Measurements from ENCODE around the gene C10orf90. TPM values are rescaled to one million over a fixed set of nuclear protein-coding genes. Genes with fewer than 3 reads are reported as not detected.

Gene C10orf90
- total and polyA plus RNA-seq, 2 of the 8 experiments (the other 6 are each of a cell fraction or from before 2014, with no cell fraction given), result 0.21 TPM; not detected in 1

GRCh38 chr10:126637501-126637900 is 33.0 kb downstream of the C10orf90 start:
- no peak overlapping the region for H4K5ac ChIP-seq (ENCODE audit: insufficient read length, low read depth, low read length)
- H4K8ac ChIP-seq (ENCODE audit: extremely low read depth, insufficient read depth, low read length), result no peak overlapping the region
- H3K9me3 ChIP-seq (ENCODE audit: insufficient read depth in 2 of 2, low read depth in 1 of 2, low read length in 1 of 2), result no peaks in the 10 kb centered on the region
- no peaks in the 10 kb centered on the region for H3K4me1 ChIP-seq (replicated peaks in 1 of 4; ENCODE audit: control insufficient read depth in 3 of 4, insufficient read depth in 4 of 4, low read length in 3 of 4)
- H3K4me2 ChIP-seq (ENCODE audit: insufficient read depth in 1 of 2, low read depth in 2 of 2, low read length in 2 of 2), result no peak overlapping the region
- WGBS, 2 experiments (ENCODE audit: extremely low coverage in 1 of 2, insufficient coverage in 1 of 2, insufficient read length in 1 of 2, insufficient replicate concordance in 2 of 2, low coverage in 1 of 2, low lambda C conversion rate in 2 of 2, missing lambda C conversion rate in 1 of 2), result 89% methylated on average over 5 of the region's 5 CpGs; no CpG with 5 or more reads in 1 of the 2 experiments
- FAIRE-seq (no peak), DNase-seq (ENCODE audit: low read depth in 1 of 2, low spot score in 2 of 2) (no peak)
- H2BK20ac ChIP-seq (ENCODE audit: low read length), result no peak overlapping the region
- no peak overlapping the region for H3K27ac ChIP-seq (ENCODE audit: low read depth, low read length)
- H3K23me2 ChIP-seq (ENCODE audit: low read depth, low read length), result no peaks in the 10 kb centered on the region
- no peaks in the 10 kb centered on the region for H3K27me3 ChIP-seq (replicated peaks in 1 of 4; ENCODE audit: control insufficient read depth in 3 of 4, extremely low read depth in 1 of 4, insufficient read depth in 3 of 4, low read length in 3 of 4)
- H3K9ac ChIP-seq (replicated peaks in 1 of 4; ENCODE audit: extremely low read depth in 1 of 4, low read depth in 3 of 4, low read length in 3 of 4), result no peak overlapping the region
- no peaks in the 10 kb centered on the region for H4K20me1 ChIP-seq (replicated peaks in 1 of 2; ENCODE audit: control insufficient read depth in 1 of 2, insufficient read depth in 2 of 2, low read length in 2 of 2)
- no peak overlapping the region for H3K4ac ChIP-seq (replicated peaks; ENCODE audit: insufficient read length, low read depth, low read length)
- H3K4me3 ChIP-seq (ENCODE audit: extremely low read depth in 1 of 4, insufficient read depth in 2 of 4, low read depth in 3 of 4, low read length in 4 of 4), result no peak overlapping the region
- H3K18ac ChIP-seq (ENCODE audit: extremely low read depth, low read length), result no peak overlapping the region
- no peak overlapping the region for H3K56ac ChIP-seq (replicated peaks; ENCODE audit: insufficient read length, low read depth, low read length)
- no peak overlapping the region for H3K23ac ChIP-seq (ENCODE audit: insufficient read length)
- H2AK5ac ChIP-seq (ENCODE audit: low read depth, low read length), result no peak overlapping the region
- H3K14ac ChIP-seq (ENCODE audit: insufficient read length), result no peak overlapping the region
- no peaks in the 10 kb centered on the region for H3K79me1 ChIP-seq (ENCODE audit: low read depth, low read length)
- H2BK120ac ChIP-seq (replicated peaks; ENCODE audit: low read depth, low read length), result no peak overlapping the region
- H2BK5ac ChIP-seq (ENCODE audit: low read depth, low read length), result no peak overlapping the region
- ChIA-PET POLR2A (ENCODE audit: partially characterized antibody) (interaction anchor here (0.6 kb wide), 1 partner anchor 9 kb away, joined by 3 read pairs; no protein-coding TSS in a partner anchor), CTCF (ENCODE audit: partially characterized antibody) (no interaction called here)
- H4K91ac ChIP-seq (replicated peaks; ENCODE audit: insufficient read length, low read length), result no peak overlapping the region
- no peaks in the 10 kb centered on the region for H3K79me2 ChIP-seq (ENCODE audit: control insufficient read depth in 1 of 2, insufficient read depth in 2 of 2, low read length in 2 of 2)
- no peaks in the 10 kb centered on the region for H3K36me3 ChIP-seq (ENCODE audit: control insufficient read depth in 2 of 4, insufficient read depth in 4 of 4, low read length in 3 of 4)
- no peak overlapping the region for H2BK15ac ChIP-seq (ENCODE audit: low read length)
- H2AFZ ChIP-seq (ENCODE audit: low read length), result no peak overlapping the region
- no peak overlapping the region for H2BK12ac ChIP-seq (ENCODE audit: low read depth, low read length)
- TF ChIP-seq EP300 (IDR thresholded peaks at IDR 0.05; ENCODE audit: borderline replicate concordance in 1 of 2, low read depth in 2 of 2, low read length in 2 of 2), result no peak
- no peak for TF ChIP-seq BCL11A (IDR thresholded peaks at IDR 0.05; ENCODE audit: low read depth in 2 of 2, low read length in 2 of 2)
- TF ChIP-seq JUND (IDR thresholded peaks at IDR 0.05; ENCODE audit: low read length), result no peak
- TF ChIP-seq NANOG (IDR thresholded peaks at IDR 0.05; ENCODE audit: insufficient read depth, low read depth, low read length, poor library complexity, severe bottlenecking), result no peak
- TF ChIP-seq YY1 (IDR thresholded peaks at IDR 0.05; ENCODE audit: low read depth, low read length), result no peak
- no peak for TF ChIP-seq EGR1 (IDR thresholded peaks at IDR 0.05; ENCODE audit: borderline replicate concordance, low read depth, low read length)
- no peak for TF ChIP-seq ATF3 (IDR thresholded peaks at IDR 0.05; ENCODE audit: insufficient read depth, low read depth, low read length)
- no peak for TF ChIP-seq HDAC2 (IDR thresholded peaks at IDR 0.05; ENCODE audit: borderline replicate concordance in 1 of 2, low read depth in 2 of 2, low read length in 2 of 2)
- no peak for TF ChIP-seq CEBPB (IDR thresholded peaks at IDR 0.05; ENCODE audit: low read depth, low read length)
- no peak for TF ChIP-seq SRF (IDR thresholded peaks at IDR 0.05; ENCODE audit: low read depth, low read length)
- TF ChIP-seq SIN3A (conservative IDR thresholded peaks at IDR 0.05 in 1 of 2, IDR thresholded peaks at IDR 0.05 in 1 of 2; ENCODE audit: low read depth in 1 of 2, low read length in 2 of 2), result no peak
- no peak for TF ChIP-seq USF2 (IDR thresholded peaks at IDR 0.05; ENCODE audit: low read length)

All from H1 (cell line).